Adrenal gland (tissue), 12 donors: ENCODE data around the gene EXOC4. TPM values are rescaled to one million over a fixed set of nuclear protein-coding genes. Genes with fewer than 3 reads are reported as not detected.

ENCODE experiments used
- DNase-seq, 7 donors: peaks; one replicate each; pipeline ENCODE4 v3.0.0-alpha.2; 2019 to 2020
- H3K27ac ChIP-seq, 5 donors: fragments of 200-600 bp; sonication (generic) in 4 of 5; 1 replicate in 3 of 5; 2 replicates in 2 of 5; pipeline versions ENCODE4 v1.5.1 to v1.8.0; 2016 to 2020; ENCODE audit warnings: mild to moderate bottlenecking in 1 of 5
- H3K27me3 ChIP-seq: fragments of 200-600 bp; 2 replicates; pipeline ENCODE4 v1.8.0; 2021
- H3K36me3 ChIP-seq, 2 donors: fragments of 200-600 bp; replicated peaks in 1 of 2; 1 replicate in 1 of 2; 2 replicates in 1 of 2; pipeline versions ENCODE4 v1.5.1 to v1.8.0; 2018 to 2022
- H3K4me1 ChIP-seq, 2 donors: fragments of 200-600 bp; replicated peaks in 1 of 2; 1 replicate in 1 of 2; 2 replicates in 1 of 2; pipeline versions ENCODE4 v1.5.1 to v1.8.0; 2018 to 2021
- H3K4me3 ChIP-seq, 4 donors: fragments of 200-600 bp; sonication (generic) in 3 of 4; one replicate each; pipeline ENCODE4 v1.5.1; 2016 to 2018
- H3K9me3 ChIP-seq, 3 donors: fragments of 200-600 bp; sonication (generic) in 1 of 3; replicated peaks in 1 of 3; 1 replicate in 2 of 3; 2 replicates in 1 of 3; pipeline versions ENCODE4 v1.5.1 to v1.8.0; 2016 to 2021
- CTCF ChIP-seq, 6 experiments: fragments of 450-650 bp in 4 of 6; fragments of 200-600 bp in 2 of 6; sonication (generic) in 1 of 6; IDR thresholded peaks; 1 replicate in 5 of 6; 2 replicates in 1 of 6; pipeline versions ENCODE4 v1.5.1 to v1.8.0; 2016 to 2021; ENCODE audit warnings: antibody characterized with exemption in 6 of 6, mild to moderate bottlenecking in 2 of 6, moderate library complexity in 1 of 6
- POLR2A ChIP-seq, 2 donors: fragments of 450-650 bp; IDR thresholded peaks; one replicate each; pipeline ENCODE4 v1.6.1; 2017; ENCODE audit warnings: antibody characterized with exemption in 2 of 2, mild to moderate bottlenecking in 2 of 2, moderate library complexity in 1 of 2
- WGBS, 4 donors: extraction: QIAGEN DNeasy Blood & Tissue Kit in 2 of 4; methylation state at CpG; one replicate each; pipeline versions ENCODE4 v1.1.5 to v1.1.7; 2013 to 2017; 5-methylcytosine and 5-hydroxymethylcytosine counted together
- intact Hi-C, 2 donors: fragments of 100-400 bp; cut with DNase I; formaldehyde crosslinking; loops; one replicate each; pipeline versions ENCODE4 v1.14.1 to v1.15.0; 2022 to 2023
- polyA plus RNA-seq, 3 donors: library from polyadenylated mRNA; stranded (reverse); fragments of 200-250 nt in 2 of 3; fragments of 350-450 nt in 1 of 3; fragmentation: Illumina TruSeq in 1 of 3; extraction: RNeasy Lipid Tissue Mini Kit (QIAGEN cat#74804) in 1 of 3; gene quantifications; one replicate each; pipeline ENCODE4 v1.2.3, GENCODE V29; 2013 to 2014
- total RNA-seq, 9 donors: library from RNA; depleted of rRNA in 4 of 9; stranded (reverse); fragments of >200 nt in 4 of 9; fragments of 120-200 nt in 1 of 9; fragmentation: NEBNext Ultra II Directional in 1 of 9; extraction: Animal tissue kit (Norgen Biotek cat#: 25700) in 1 of 9; gene quantifications; one replicate each; pipeline versions ENCODE4 v1.1.0 to v1.2.4, GENCODE V29; 2013 to 2023
- donor health status: healthy with polysubstance abuse.
- donor health status: Bipolar disorder and iron deficiency.
- donor health status: DM: yes; HTN: yes; CAD: no.
- donor health status: DM: no; HTN: no; CAD: no.
- donor health status: DM: no; HTN: no; CAD: no.
- donor health status: DM: yes; HTN: yes; CAD: no.

Gene EXOC4
- total and polyA plus RNA-seq, 12 donors = 12.5 to 93.8 (median 67.4) TPM

GRCh38 chr7:133613250-133613790 is 360.4 kb downstream of the EXOC4 start:
- Histone ChIP-seq H3K27me3 (no peaks in the 10 kb centered on the region), H3K4me1 (no peaks in the 10 kb centered on the region), H3K27ac (no peak overlapping the region), H3K36me3 (no peaks in the 10 kb centered on the region), H3K4me3 (no peak overlapping the region), H3K9me3 (no peaks in the 10 kb centered on the region)
- TF ChIP-seq CTCF (IDR thresholded peaks at IDR 0.05) = no peak
- intact Hi-C loops = no loop called here
- WGBS, 4 donors = 95 to 98% (median 96%) methylated on average over 8 of the region's 8 CpGs
- DNase-seq = no peak

- WGBS, 4 donors = 90 to 98% (median 96%) methylated on average over 2 of the region's 2 CpGs
- H3K27me3 ChIP-seq = no peaks in the 10 kb centered on the region
- no peak for TF ChIP-seq CTCF (IDR thresholded peaks at IDR 0.05)
- TF ChIP-seq POLR2A (IDR thresholded peaks at IDR 0.05) = no peak
- H3K27ac ChIP-seq = no peak overlapping the region
- H3K4me1 ChIP-seq = no peaks in the 10 kb centered on the region
- H3K36me3 ChIP-seq = no peaks in the 10 kb centered on the region
- intact Hi-C loops = no loop called here
- DNase-seq = no peak
- no peak overlapping the region for H3K4me3 ChIP-seq
- no peaks in the 10 kb centered on the region for H3K9me3 ChIP-seq
Observed at GRCh38 chr7:133614251-133614650, 361.4 kb downstream of the EXOC4 start.

- intact Hi-C loops = no loop called here
- Histone ChIP-seq H3K4me1 (no peaks in the 10 kb centered on the region), H3K4me3 (no peak overlapping the region), H3K27ac (no peak overlapping the region), H3K27me3 (no peaks in the 10 kb centered on the region), H3K9me3 (no peaks in the 10 kb centered on the region), H3K36me3 (no peaks in the 10 kb centered on the region)
- TF ChIP-seq POLR2A (IDR thresholded peaks at IDR 0.05) = no peak
- no peak for TF ChIP-seq CTCF (IDR thresholded peaks at IDR 0.05)
- WGBS, 4 donors = 63 to 83% (median 79%) methylated on average over 4 of the region's 4 CpGs
- no peak for DNase-seq
Observed at GRCh38 chr7:133618970-133619369, 366.1 kb downstream of the EXOC4 start.

GRCh38 chr7:133619491-133619890 is 366.6 kb downstream of the EXOC4 start:
- intact Hi-C loops = no loop called here

More at GRCh38 chr7:133619491-133619890, 366.6 kb downstream of the EXOC4 start:
- TF ChIP-seq CTCF (IDR thresholded peaks at IDR 0.05) = no peak
- no peaks in the 10 kb centered on the region for H3K9me3 ChIP-seq
- H3K27me3 ChIP-seq = no peaks in the 10 kb centered on the region
- H3K4me3 ChIP-seq = no peak overlapping the region
- no peaks in the 10 kb centered on the region for H3K36me3 ChIP-seq
- WGBS, 4 donors = 93 to 96% (median 95%) methylated on average over 2 of the region's 2 CpGs
- H3K27ac ChIP-seq = no peak overlapping the region
- no peak for DNase-seq
- no peaks in the 10 kb centered on the region for H3K4me1 ChIP-seq
